NT2/D1 (cell line): Measurements from ENCODE around the gene GPI.

Experiments
- YY1 ChIP-seq: IDR thresholded peaks from 2 replicates; pipeline ENCODE4 v1.6.1; 2011; ENCODE audit not compliant: insufficient read length, insufficient read depth
- ZNF274 ChIP-seq: IDR thresholded peaks from 2 replicates; pipeline ENCODE4 v1.6.1; 2011; ENCODE audit warnings: mild to moderate bottlenecking, low read depth, low read length

DNA sequence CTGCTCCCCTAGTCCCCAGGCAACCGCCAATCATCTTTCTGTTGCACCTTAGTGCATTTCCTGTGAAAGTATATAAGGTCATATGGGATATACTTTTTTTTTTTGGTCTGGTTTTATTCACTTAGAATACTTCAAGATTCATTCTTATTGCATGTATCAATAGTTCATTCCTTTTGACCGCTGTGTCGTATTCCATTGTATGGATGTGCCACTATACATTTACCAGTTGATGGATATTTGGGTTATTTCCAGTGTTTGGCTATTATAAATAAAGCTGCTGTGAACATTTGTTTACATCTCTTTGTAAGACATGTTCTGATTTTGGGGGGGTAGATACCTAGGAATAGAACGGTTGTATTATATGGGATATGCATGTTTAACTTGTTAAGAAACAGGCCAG, 53.3 kb downstream of the GPI start:
- TF ChIP-seq YY1 (no peak), ZNF274 (no peak)
